Neutrophil (primary cell): ENCODE results near the gene HEPACAM2.

Experiments used
- H3K27ac ChIP-seq: fragments of 200-600 bp; sonication (generic); 2 replicates; pipeline ENCODE4 v1.5.1; 2016; ENCODE audit warnings: mild to moderate bottlenecking, moderate library complexity
- H3K27me3 ChIP-seq: fragments of 200-600 bp; sonication (generic); 2 replicates; pipeline ENCODE4 v1.6.0; 2016; ENCODE audit warnings: mild to moderate bottlenecking
- H3K36me3 ChIP-seq: fragments of 200-600 bp; sonication (generic); 2 replicates; pipeline ENCODE4 v1.5.1; 2017
- H3K4me1 ChIP-seq, 2 experiments: fragments of 200-600 bp in 1 of 2; sonication (generic) in 1 of 2; 1 replicate in 1 of 2; 2 replicates in 1 of 2; pipeline versions ENCODE4 v1.5.1 to v1.6.1; 2013 to 2016; ENCODE audit warnings: low read depth in 1 of 2, low read length in 1 of 2, mild to moderate bottlenecking in 1 of 2, moderate library complexity in 1 of 2; ENCODE audit not compliant: control insufficient read depth in 1 of 2, insufficient read depth in 1 of 2
- H3K4me3 ChIP-seq, 2 experiments: fragments of 200-600 bp in 1 of 2; sonication (generic) in 1 of 2; 1 replicate in 1 of 2; 2 replicates in 1 of 2; pipeline ENCODE4 v1.5.1; 2013 to 2016; ENCODE audit warnings: low read depth in 1 of 2, low read length in 1 of 2, mild to moderate bottlenecking in 1 of 2, moderate library complexity in 1 of 2
- H3K9me3 ChIP-seq: fragments of 200-600 bp; sonication (generic); 2 replicates; pipeline ENCODE4 v1.5.1; 2016
- CTCF ChIP-seq: fragments of 200-600 bp; sonication (generic); IDR thresholded peaks from 2 replicates; pipeline ENCODE4 v1.5.1; 2016; ENCODE audit warnings: antibody characterized with exemption

HEPACAM2 gene

DNA sequence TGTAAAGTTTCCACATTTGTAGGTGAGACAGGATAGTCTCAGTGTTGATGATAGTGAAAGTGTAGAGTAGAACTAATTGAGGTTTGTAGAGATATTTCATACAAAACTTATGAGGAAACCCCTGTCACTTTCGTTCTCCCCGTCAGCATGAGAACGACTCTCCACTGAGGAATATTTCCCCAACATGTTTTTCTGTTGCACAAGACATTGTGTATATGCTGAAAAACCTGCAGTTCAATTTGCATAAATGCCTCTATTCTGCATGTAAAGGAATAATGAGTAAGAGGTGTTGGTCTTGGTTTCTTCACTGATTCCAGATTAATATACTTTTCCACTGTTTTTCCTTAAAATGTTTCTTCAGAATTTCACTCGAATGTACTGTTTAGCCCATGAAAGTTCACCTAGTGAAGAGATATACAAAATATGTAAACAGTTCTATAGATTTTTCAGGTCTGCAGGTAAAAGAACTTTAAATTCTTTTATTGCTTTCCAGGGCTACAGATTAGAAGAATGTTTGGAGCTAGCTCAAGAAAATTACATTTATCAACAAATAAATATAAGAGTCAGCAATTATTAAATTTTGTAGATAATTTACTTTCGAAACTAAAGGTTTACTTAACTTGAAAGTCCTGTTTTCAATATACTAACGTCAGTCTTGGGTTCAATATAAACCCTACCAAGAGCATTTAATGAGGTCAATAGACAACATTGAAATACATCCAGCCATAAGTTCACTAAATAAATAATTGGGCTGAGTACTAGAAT lies 37.2 kb downstream of the HEPACAM2 start:
- no peaks in the 10 kb centered on the region for H3K4me1 ChIP-seq
- no peaks in the 10 kb centered on the region for H3K36me3 ChIP-seq
- no peak overlapping the region for H3K27ac ChIP-seq
- H3K27me3 ChIP-seq = peaks cover 69% of the 10 kb centered on the region
- H3K9me3 ChIP-seq = no peaks in the 10 kb centered on the region
- no peak overlapping the region for H3K4me3 ChIP-seq
- no peak for TF ChIP-seq CTCF

DNA sequence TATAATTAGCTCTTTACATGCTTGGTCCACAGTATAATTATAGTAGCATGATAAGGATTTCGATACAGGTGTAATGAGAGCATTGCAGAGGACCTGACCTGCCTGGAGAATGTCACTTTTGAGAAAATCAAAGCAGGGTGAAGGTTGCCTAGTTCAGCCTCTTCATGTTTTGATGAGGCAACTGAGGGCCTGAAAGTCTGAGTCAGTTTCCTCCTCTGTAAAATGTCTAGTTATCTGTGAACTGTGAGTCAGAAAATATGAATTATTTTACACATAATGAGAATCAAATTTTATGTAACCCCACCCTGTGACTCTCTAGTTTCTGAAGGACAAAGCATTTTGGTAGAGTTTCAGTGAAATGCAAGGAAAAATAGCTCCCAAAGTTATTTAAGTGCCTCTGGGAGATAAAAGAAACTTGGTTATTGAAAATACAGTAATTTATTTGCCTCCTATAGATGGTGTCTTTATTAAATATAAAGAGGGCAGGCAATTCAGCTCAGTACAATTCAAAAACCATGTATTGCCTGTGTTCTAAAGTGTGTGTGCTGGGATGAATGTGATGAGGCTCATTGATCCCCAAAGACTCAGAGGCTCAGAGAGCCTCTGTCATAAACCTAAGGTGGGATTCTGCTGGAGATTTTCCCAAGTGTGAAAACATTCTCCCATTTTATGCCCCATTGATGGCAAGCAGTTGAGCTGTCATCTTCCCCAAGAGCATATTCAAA lies 40.8 kb downstream of the HEPACAM2 start:
- Histone ChIP-seq H3K27ac (no peak overlapping the region), H3K4me3 (no peak overlapping the region), H3K27me3 (peaks cover 80% of the 10 kb centered on the region)

DNA sequence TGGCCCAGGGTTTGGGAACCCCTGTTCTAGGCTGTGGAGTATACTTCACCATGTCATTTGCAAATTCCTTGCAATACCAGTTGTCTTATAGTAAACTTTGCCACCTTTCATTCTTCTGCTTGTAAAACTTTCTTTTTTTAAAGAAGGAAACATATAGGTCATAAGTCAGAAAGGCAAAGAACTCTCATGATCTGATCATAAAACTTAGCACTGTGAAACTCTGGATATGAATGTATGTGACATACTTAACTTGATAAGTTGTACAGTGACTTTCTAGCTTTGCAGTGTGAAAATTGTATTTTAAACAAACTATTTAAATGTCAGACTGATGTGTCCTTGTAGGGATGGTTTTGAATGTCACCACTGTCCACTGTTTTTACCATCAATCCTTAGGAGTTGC lies 47.1 kb downstream of the HEPACAM2 start:
- Histone ChIP-seq H3K27ac (no peak overlapping the region), H3K9me3 (no peaks in the 10 kb centered on the region), H3K4me1 (no peaks in the 10 kb centered on the region), H3K4me3 (no peak overlapping the region), H3K27me3 (peaks cover 56% of the 10 kb centered on the region), H3K36me3 (no peaks in the 10 kb centered on the region)
- TF ChIP-seq CTCF = no peak

More for the DNA sequence above, 40.8 kb downstream of the HEPACAM2 start:
- no peaks in the 10 kb centered on the region for H3K36me3 ChIP-seq
- no peaks in the 10 kb centered on the region for H3K4me1 ChIP-seq
- TF ChIP-seq CTCF = no peak
- H3K9me3 ChIP-seq = no peaks in the 10 kb centered on the region

- H3K27me3 ChIP-seq = peaks cover 54% of the 10 kb centered on the region
- no peak for TF ChIP-seq CTCF
- H3K4me3 ChIP-seq = no peak overlapping the region
- H3K9me3 ChIP-seq = no peaks in the 10 kb centered on the region
- H3K36me3 ChIP-seq = no peaks in the 10 kb centered on the region
- H3K4me1 ChIP-seq = no peaks in the 10 kb centered on the region
- H3K27ac ChIP-seq = no peak overlapping the region
Observed at GRCh38 chr7:93178213-93178612, 48.1 kb downstream of the HEPACAM2 start.

DNA sequence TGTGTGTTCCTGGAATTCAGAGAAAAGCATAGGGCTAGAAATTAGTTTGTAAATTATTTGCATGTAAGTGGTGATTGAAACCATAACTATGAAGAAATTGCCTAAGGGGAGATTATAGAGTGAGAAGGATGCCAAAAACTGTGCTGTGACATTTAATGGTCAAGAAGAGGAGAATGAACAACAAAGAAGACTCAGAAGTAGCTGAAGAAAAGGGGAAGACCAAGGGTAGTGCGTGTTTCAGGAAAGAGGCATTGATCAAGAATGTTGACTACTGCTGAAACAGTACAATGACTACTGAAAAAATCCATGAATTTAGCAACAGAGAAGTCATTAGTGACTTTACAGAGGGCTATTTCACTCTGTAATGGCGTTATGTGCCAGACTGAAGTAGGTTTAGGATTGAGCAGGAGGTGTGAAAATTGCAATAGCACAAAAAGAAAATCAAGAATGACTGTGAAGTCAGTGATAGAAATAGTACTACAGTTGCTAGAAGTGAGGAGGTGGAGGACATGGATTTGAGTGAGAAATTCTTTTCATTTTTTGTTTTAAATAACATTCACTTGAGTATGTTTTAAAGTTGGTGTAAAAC lies 49.2 kb downstream of the HEPACAM2 start:
- no peak overlapping the region for H3K27ac ChIP-seq
- H3K4me1 ChIP-seq = no peaks in the 10 kb centered on the region
- H3K9me3 ChIP-seq = no peaks in the 10 kb centered on the region
- TF ChIP-seq CTCF = no peak
- H3K4me3 ChIP-seq = no peak overlapping the region
- H3K27me3 ChIP-seq = peaks cover 42% of the 10 kb centered on the region
- no peaks in the 10 kb centered on the region for H3K36me3 ChIP-seq
